IgD-negative memory B cell (primary cell): ENCODE results near the gene LDLRAD4. TPM values are rescaled to one million over a fixed set of nuclear protein-coding genes. Genes with fewer than 3 reads are reported as not detected.

ENCODE experiments used
- H3K27ac Mint-ChIP-seq, 3 donors: one replicate each; pipeline ENCODE4 v1.8.0; 2020 to 2022; ENCODE audit warnings: mild to moderate bottlenecking in 3 of 3, mixed read lengths in 3 of 3, moderate library complexity in 1 of 3
- H3K27me3 Mint-ChIP-seq: one replicate; pipeline ENCODE4 v1.8.0; 2021; ENCODE audit warnings: mixed read lengths
- H3K36me3 Mint-ChIP-seq: one replicate; pipeline ENCODE4 v1.8.0; 2020; ENCODE audit warnings: mild to moderate bottlenecking, mixed read lengths
- H3K4me1 Mint-ChIP-seq, 3 donors: one replicate each; pipeline ENCODE4 v1.8.0; 2020 to 2022; ENCODE audit warnings: mixed read lengths in 3 of 3, mild to moderate bottlenecking in 1 of 3
- H3K4me3 Mint-ChIP-seq, 4 donors: one replicate each; pipeline ENCODE4 v1.8.0; 2020 to 2022; ENCODE audit warnings: mild to moderate bottlenecking in 4 of 4, mixed read lengths in 4 of 4, moderate library complexity in 3 of 4
- H3K9me3 Mint-ChIP-seq, 3 donors: one replicate each; pipeline ENCODE4 v1.8.0; 2020 to 2021; ENCODE audit warnings: mixed read lengths in 3 of 3, mild to moderate bottlenecking in 1 of 3
- polyA plus RNA-seq: library from polyadenylated mRNA; unstranded; fragments of 300-500 nt; fragmentation: Illumina TruSeq; gene quantifications from one replicate; pipeline ENCODE4 v1.2.3, GENCODE V29; 2021

Gene LDLRAD4
- polyA plus RNA-seq, 1 donor from 2014 or later, result 5.1 TPM

- H3K27me3 Mint-ChIP-seq, result peaks cover 59% of the 10 kb centered on the region
- no peaks in the 10 kb centered on the region for H3K9me3 Mint-ChIP-seq
- H3K27ac Mint-ChIP-seq, result peak overlapping the region in 1 of 3 donors; percentile 50
Observed at GRCh38 chr18:13216711-13217465, 1.7 kb upstream of the LDLRAD4 start.

GRCh38 chr18:13217466-13217961, 1.0 kb upstream of the LDLRAD4 start:
- H3K4me3 Mint-ChIP-seq, result peak overlapping the region in 1 of 4 donors; percentile 45
- no peak overlapping the region for H3K27ac Mint-ChIP-seq
- H3K36me3 Mint-ChIP-seq, result no peaks in the 10 kb centered on the region
- no peaks in the 10 kb centered on the region for H3K9me3 Mint-ChIP-seq
- peaks cover 1 to 20% (median 7%) of the 10 kb centered on the region in 3 donors for H3K4me1 Mint-ChIP-seq
- peaks cover 61% of the 10 kb centered on the region for H3K27me3 Mint-ChIP-seq

More at GRCh38 chr18:13216711-13217465, 1.7 kb upstream of the LDLRAD4 start:
- Mint-ChIP-seq H3K36me3 (no peaks in the 10 kb centered on the region), H3K4me1 (peaks cover 1 to 20% (median 7%) of the 10 kb centered on the region in 3 donors), H3K4me3 (peak overlapping the region; percentile 77 to 94 (median 83))

- Mint-ChIP-seq H3K4me1 (peaks cover 1 to 20% (median 7%) of the 10 kb centered on the region in 3 donors), H3K27me3 (peaks cover 61% of the 10 kb centered on the region), H3K36me3 (no peaks in the 10 kb centered on the region), H3K27ac (no peak overlapping the region), H3K9me3 (no peaks in the 10 kb centered on the region), H3K4me3 (peak overlapping the region in 1 of 4 donors; percentile 54)
Observed at GRCh38 chr18:13217971-13218367, 591 bp upstream of the LDLRAD4 start.

GRCh38 chr18:13218997-13219396, 437 bp downstream of the LDLRAD4 start:
- Mint-ChIP-seq H3K27me3 (peaks cover 60% of the 10 kb centered on the region), H3K36me3 (no peaks in the 10 kb centered on the region), H3K27ac (no peak overlapping the region), H3K4me1 (peaks cover 1 to 20% (median 7%) of the 10 kb centered on the region in 3 donors), H3K4me3 (peak overlapping the region; percentile 0 to 72 (median 48)), H3K9me3 (no peaks in the 10 kb centered on the region)

- peaks cover 1 to 20% (median 7%) of the 10 kb centered on the region in 3 donors for H3K4me1 Mint-ChIP-seq
Observed at GRCh38 chr18:13219593-13220159, 1.1 kb downstream of the LDLRAD4 start.

GRCh38 chr18:13220361-13220991, 1.9 kb downstream of the LDLRAD4 start:
- Mint-ChIP-seq H3K27me3 (peaks cover 54% of the 10 kb centered on the region), H3K4me3 (peak overlapping the region in 2 of 4 donors; percentile 72 to 81), H3K9me3 (no peaks in the 10 kb centered on the region), H3K4me1 (peaks cover 1 to 20% (median 7%) of the 10 kb centered on the region in 3 donors), H3K27ac (no peak overlapping the region), H3K36me3 (peaks cover 2% of the 10 kb centered on the region)

More at GRCh38 chr18:13219593-13220159, 1.1 kb downstream of the LDLRAD4 start:
- Mint-ChIP-seq H3K4me3 (peak overlapping the region in 3 of 4 donors; percentile 0 to 72 (median 29)), H3K9me3 (no peaks in the 10 kb centered on the region), H3K36me3 (no peaks in the 10 kb centered on the region), H3K27ac (no peak overlapping the region), H3K27me3 (peaks cover 53% of the 10 kb centered on the region)

GRCh38 chr18:13221869-13222855, 3.6 kb downstream of the LDLRAD4 start:
- Mint-ChIP-seq H3K9me3 (no peaks in the 10 kb centered on the region), H3K27me3 (peaks cover 44% of the 10 kb centered on the region), H3K36me3 (peaks cover 2% of the 10 kb centered on the region), H3K27ac (no peak overlapping the region), H3K4me1 (peaks cover 0 to 9% (median 1%) of the 10 kb centered on the region in 3 donors), H3K4me3 (peak overlapping the region in 1 of 4 donors; percentile 50)

GRCh38 chr18:13222856-13223281, 4.3 kb downstream of the LDLRAD4 start:
- Mint-ChIP-seq H3K4me1 (peaks cover 0 to 9% (median 1%) of the 10 kb centered on the region in 3 donors), H3K4me3 (peak overlapping the region in 1 of 4 donors; percentile 50), H3K27ac (peak overlapping the region in 1 of 3 donors; percentile 51)

GRCh38 chr18:13223311-13224143, 5.0 kb downstream of the LDLRAD4 start:
- Mint-ChIP-seq H3K4me1 (peaks cover 0 to 9% (median 1%) of the 10 kb centered on the region in 3 donors), H3K36me3 (peaks cover 2% of the 10 kb centered on the region), H3K27ac (no peak overlapping the region), H3K27me3 (peaks cover 44% of the 10 kb centered on the region), H3K4me3 (no peak overlapping the region), H3K9me3 (no peaks in the 10 kb centered on the region)

More at GRCh38 chr18:13222856-13223281, 4.3 kb downstream of the LDLRAD4 start:
- no peaks in the 10 kb centered on the region for H3K9me3 Mint-ChIP-seq
- H3K27me3 Mint-ChIP-seq, result peaks cover 44% of the 10 kb centered on the region
- peaks cover 2% of the 10 kb centered on the region for H3K36me3 Mint-ChIP-seq

GRCh38 chr18:13225261-13225660, 6.7 kb downstream of the LDLRAD4 start:
- Mint-ChIP-seq H3K9me3 (no peaks in the 10 kb centered on the region), H3K27ac (no peak overlapping the region), H3K4me1 (no peaks in the 10 kb centered on the region), H3K4me3 (no peak overlapping the region), H3K36me3 (peaks cover 2% of the 10 kb centered on the region), H3K27me3 (peaks cover 33% of the 10 kb centered on the region)

- Mint-ChIP-seq H3K27ac (no peak overlapping the region), H3K36me3 (peaks cover 2% of the 10 kb centered on the region), H3K4me1 (no peaks in the 10 kb centered on the region), H3K9me3 (no peaks in the 10 kb centered on the region), H3K27me3 (peaks cover 23% of the 10 kb centered on the region), H3K4me3 (no peak overlapping the region)
Observed at GRCh38 chr18:13226533-13227144, 8.1 kb downstream of the LDLRAD4 start.

- Mint-ChIP-seq H3K9me3 (no peaks in the 10 kb centered on the region), H3K4me3 (no peak overlapping the region), H3K36me3 (peaks cover 2% of the 10 kb centered on the region), H3K4me1 (no peaks in the 10 kb centered on the region), H3K27me3 (peaks cover 14% of the 10 kb centered on the region), H3K27ac (no peak overlapping the region)
Observed at GRCh38 chr18:13227910-13228309, 9.3 kb downstream of the LDLRAD4 start.
